Measurements from ENCODE around the gene OR4D6.

OR4D6 gene

GRCh38 chr11:59456661-59457060 is at the start of gene OR4D6:
Gene OR4D6, plus strand, starts transcription at chr11:59456961. Its CDS starts 0 bp downstream, at chr11:59456961.
- Histone ChIP-seq H3K9ac (ENCODE audit: insufficient read length) (no peak within 1 kb of the TSS), H3K36me3 (ENCODE audit: insufficient read depth, low read length) (no peaks in the 10 kb centered on the region), H3K27ac (no peak within 1 kb of the TSS), H3K4me3 (no peak within 1 kb of the TSS), H3K9me3 (ENCODE audit: low read depth, low read length) (no peaks in the 10 kb centered on the region)
- TF ChIP-seq POLR2AphosphoS5 (IDR thresholded peaks at IDR 0.05; ENCODE audit: borderline replicate concordance, low read depth, low read length) (no peak), FOXP2 (optimal IDR thresholded peaks at IDR 0.05; ENCODE audit: control extremely low read depth, extremely low read length, insufficient read depth) (no peak), EZH2 (IDR thresholded peaks at IDR 0.05) (no peak)
- DNase-seq (ENCODE audit: low read depth, low spot score) = no peak

- no peak overlapping the region for H3K4me3 ChIP-seq
- H3K36me3 ChIP-seq (ENCODE audit: insufficient read depth, low read length) = no peaks in the 10 kb centered on the region
- no peak for TF ChIP-seq POLR2AphosphoS5 (IDR thresholded peaks at IDR 0.05; ENCODE audit: borderline replicate concordance, low read depth, low read length)
- no peak for TF ChIP-seq EZH2 (IDR thresholded peaks at IDR 0.05)
- no peaks in the 10 kb centered on the region; the same call in 1 of the 2 replicates for H3K9me3 ChIP-seq (ENCODE audit: low read depth, low read length)
- H3K9ac ChIP-seq (ENCODE audit: insufficient read length) = no peak overlapping the region
- H3K27ac ChIP-seq = no peak overlapping the region
- DNase-seq (ENCODE audit: low read depth, low spot score) = no peak
These were observed 43.1 kb upstream of the OR4D6 start for GRCh38 chr11:59413646-59414045.

- Histone ChIP-seq H3K36me3 (ENCODE audit: insufficient read depth, low read length) (no peaks in the 10 kb centered on the region), H3K4me3 (no peak overlapping the region), H3K9ac (ENCODE audit: insufficient read length) (no peak overlapping the region)
These were observed 41.6 kb upstream of the OR4D6 start for GRCh38 chr11:59415111-59415510.

GRCh38 chr11:59416613-59417012 is 40.1 kb upstream of the OR4D6 start:
- Histone ChIP-seq H3K9ac (ENCODE audit: insufficient read length) (no peak overlapping the region), H3K4me3 (no peak overlapping the region), H3K9me3 (ENCODE audit: low read depth, low read length) (no peaks in the 10 kb centered on the region), H3K36me3 (ENCODE audit: insufficient read depth, low read length) (no peaks in the 10 kb centered on the region), H3K27ac (no peak overlapping the region)
- DNase-seq (ENCODE audit: low read depth, low spot score) = no peak
- TF ChIP-seq FOXP2 (optimal IDR thresholded peaks at IDR 0.05; ENCODE audit: control extremely low read depth, extremely low read length, insufficient read depth) (no peak), POLR2AphosphoS5 (IDR thresholded peaks at IDR 0.05; ENCODE audit: borderline replicate concordance, low read depth, low read length) (no peak), EZH2 (IDR thresholded peaks at IDR 0.05) (no peak)

More at GRCh38 chr11:59415111-59415510, 41.6 kb upstream of the OR4D6 start:
- no peak for DNase-seq (ENCODE audit: low read depth, low spot score)
- Histone ChIP-seq H3K27ac (no peak overlapping the region), H3K9me3 (ENCODE audit: low read depth, low read length) (no peaks in the 10 kb centered on the region; the same call in 1 of the 2 replicates)
- TF ChIP-seq EZH2 (IDR thresholded peaks at IDR 0.05) = no peak
- no peak for TF ChIP-seq FOXP2 (optimal IDR thresholded peaks at IDR 0.05; ENCODE audit: control extremely low read depth, extremely low read length, insufficient read depth)
- no peak for TF ChIP-seq POLR2AphosphoS5 (IDR thresholded peaks at IDR 0.05; ENCODE audit: borderline replicate concordance, low read depth, low read length)

- Histone ChIP-seq H3K4me3 (no peak overlapping the region), H3K27ac (no peak overlapping the region), H3K9me3 (ENCODE audit: low read depth, low read length) (no peaks in the 10 kb centered on the region), H3K36me3 (ENCODE audit: insufficient read depth, low read length) (no peaks in the 10 kb centered on the region), H3K9ac (ENCODE audit: insufficient read length) (no peak overlapping the region)
- TF ChIP-seq POLR2AphosphoS5 (IDR thresholded peaks at IDR 0.05; ENCODE audit: borderline replicate concordance, low read depth, low read length) (no peak), FOXP2 (optimal IDR thresholded peaks at IDR 0.05; ENCODE audit: control extremely low read depth, extremely low read length, insufficient read depth) (no peak), EZH2 (IDR thresholded peaks at IDR 0.05) (no peak)
- no peak for DNase-seq (ENCODE audit: low read depth, low spot score)
These were observed 39.7 kb upstream of the OR4D6 start for GRCh38 chr11:59417023-59417422.

GRCh38 chr11:59418156-59418555 is 38.6 kb upstream of the OR4D6 start:
- TF ChIP-seq EZH2 (IDR thresholded peaks at IDR 0.05) (no peak), FOXP2 (optimal IDR thresholded peaks at IDR 0.05; ENCODE audit: control extremely low read depth, extremely low read length, insufficient read depth) (no peak), POLR2AphosphoS5 (IDR thresholded peaks at IDR 0.05; ENCODE audit: borderline replicate concordance, low read depth, low read length) (no peak)
- H3K36me3 ChIP-seq (ENCODE audit: insufficient read depth, low read length) = no peaks in the 10 kb centered on the region
- DNase-seq (ENCODE audit: low read depth, low spot score) = no peak
- no peaks in the 10 kb centered on the region for H3K9me3 ChIP-seq (ENCODE audit: low read depth, low read length)
- no peak overlapping the region for H3K4me3 ChIP-seq
- no peak overlapping the region for H3K9ac ChIP-seq (ENCODE audit: insufficient read length)
- no peak overlapping the region for H3K27ac ChIP-seq

- no peak overlapping the region for H3K4me3 ChIP-seq
- H3K27ac ChIP-seq = no peak overlapping the region
- no peak for TF ChIP-seq EZH2 (IDR thresholded peaks at IDR 0.05)
- no peak for TF ChIP-seq POLR2AphosphoS5 (IDR thresholded peaks at IDR 0.05; ENCODE audit: borderline replicate concordance, low read depth, low read length)
- TF ChIP-seq FOXP2 (optimal IDR thresholded peaks at IDR 0.05; ENCODE audit: control extremely low read depth, extremely low read length, insufficient read depth) = no peak
- H3K9ac ChIP-seq (ENCODE audit: insufficient read length) = no peak overlapping the region
- no peaks in the 10 kb centered on the region for H3K36me3 ChIP-seq (ENCODE audit: insufficient read depth, low read length)
- H3K9me3 ChIP-seq (ENCODE audit: low read depth, low read length) = no peaks in the 10 kb centered on the region
- DNase-seq (ENCODE audit: low read depth, low spot score) = no peak
These were observed 32.9 kb upstream of the OR4D6 start for GRCh38 chr11:59423835-59424234.

- no peak overlapping the region for H3K27ac ChIP-seq
- H3K9ac ChIP-seq (ENCODE audit: insufficient read length) = no peak overlapping the region
- TF ChIP-seq FOXP2 (optimal IDR thresholded peaks at IDR 0.05; ENCODE audit: control extremely low read depth, extremely low read length, insufficient read depth) (no peak), POLR2AphosphoS5 (IDR thresholded peaks at IDR 0.05; ENCODE audit: borderline replicate concordance, low read depth, low read length) (no peak), EZH2 (IDR thresholded peaks at IDR 0.05) (no peak)
- H3K4me3 ChIP-seq = no peak overlapping the region
- H3K36me3 ChIP-seq (ENCODE audit: insufficient read depth, low read length) = no peaks in the 10 kb centered on the region
- no peaks in the 10 kb centered on the region for H3K9me3 ChIP-seq (ENCODE audit: low read depth, low read length)
- DNase-seq (ENCODE audit: low read depth, low spot score) = no peak
These were observed 31.6 kb upstream of the OR4D6 start for GRCh38 chr11:59425131-59425530.

GRCh38 chr11:59426361-59427067 is 30.2 kb upstream of the OR4D6 start, which contains the start of gene OR5A2:
Gene OR5A2, minus strand, starts transcription at chr11:59426413. Its CDS starts 3,460 bp downstream, at chr11:59422953.
- H3K4me3 ChIP-seq = peak within 1 kb of the TSS; percentile 23

More at GRCh38 chr11:59426361-59427067, 30.2 kb upstream of the OR4D6 start, which contains the start of gene OR5A2:
- no peak for TF ChIP-seq POLR2AphosphoS5 (IDR thresholded peaks at IDR 0.05; ENCODE audit: borderline replicate concordance, low read depth, low read length)
- TF ChIP-seq EZH2 (IDR thresholded peaks at IDR 0.05) = no peak
- TF ChIP-seq FOXP2 (optimal IDR thresholded peaks at IDR 0.05; ENCODE audit: control extremely low read depth, extremely low read length, insufficient read depth) = peak; percentile 23
- Histone ChIP-seq H3K36me3 (ENCODE audit: insufficient read depth, low read length) (no peaks in the 10 kb centered on the region), H3K9ac (ENCODE audit: insufficient read length) (peak within 1 kb of the TSS; percentile 15), H3K27ac (peak within 1 kb of the TSS; percentile 61), H3K9me3 (ENCODE audit: low read depth, low read length) (no peaks in the 10 kb centered on the region)
- DNase-seq (ENCODE audit: low read depth, low spot score) = peak; percentile 75
